HPDE6-E6E7 (cell line): ENCODE results near the gene CFAP299.
"Not testable (repeated sequence)": the region's sequence is repeated elsewhere in the genome, so short reads cannot be mapped to it uniquely, and the experiment has no call there.

Experiments
- DNase-seq: peaks from one replicate; pipeline ENCODE4 v3.0.0; 2011; ENCODE audit warnings: missing footprints; ENCODE audit errors: extremely low spot score

Gene CFAP299

DNA sequence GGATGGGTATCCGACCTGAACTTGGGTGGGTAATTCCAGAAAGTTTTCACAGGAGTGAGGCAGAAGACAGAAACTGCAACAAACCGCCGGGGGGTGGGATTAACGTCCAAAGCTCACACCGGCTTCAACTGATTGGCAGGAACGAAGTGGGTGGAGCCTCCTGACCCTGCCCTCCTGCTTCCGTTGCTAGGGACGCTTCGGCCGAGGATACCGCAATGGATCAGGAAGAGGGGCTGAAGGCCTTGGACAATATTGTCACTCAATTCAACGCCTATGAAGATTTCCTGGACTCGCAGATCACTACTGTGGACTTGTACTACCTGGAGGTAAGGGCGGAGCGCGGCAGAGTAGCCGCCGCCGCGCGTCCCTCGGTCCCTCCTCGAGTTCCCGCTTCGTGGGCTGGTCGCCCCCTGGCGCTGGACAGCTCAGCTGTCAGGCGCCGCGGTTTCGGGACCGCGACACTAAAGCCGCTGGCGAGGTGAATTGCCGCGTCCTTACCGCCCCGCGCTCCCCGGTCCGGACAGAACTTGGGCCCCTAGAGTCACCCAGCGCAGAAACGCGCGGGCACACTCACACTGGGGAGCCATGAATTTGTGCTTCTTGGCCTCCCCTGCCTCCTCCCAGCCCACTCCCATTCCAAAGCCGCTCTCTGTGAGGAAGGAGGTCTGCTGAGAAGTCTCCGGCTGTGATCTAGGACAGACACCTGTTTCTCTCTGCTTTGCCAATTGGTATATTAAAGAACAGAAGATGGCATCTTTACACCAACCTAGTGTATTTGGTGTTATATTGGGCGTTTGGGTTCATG is at the start of gene CFAP299:
TSS of gene CFAP299 (plus strand) at position 177 of the 805 bp plus-strand sequence.
- peak; percentile 89 for DNase-seq

DNA sequence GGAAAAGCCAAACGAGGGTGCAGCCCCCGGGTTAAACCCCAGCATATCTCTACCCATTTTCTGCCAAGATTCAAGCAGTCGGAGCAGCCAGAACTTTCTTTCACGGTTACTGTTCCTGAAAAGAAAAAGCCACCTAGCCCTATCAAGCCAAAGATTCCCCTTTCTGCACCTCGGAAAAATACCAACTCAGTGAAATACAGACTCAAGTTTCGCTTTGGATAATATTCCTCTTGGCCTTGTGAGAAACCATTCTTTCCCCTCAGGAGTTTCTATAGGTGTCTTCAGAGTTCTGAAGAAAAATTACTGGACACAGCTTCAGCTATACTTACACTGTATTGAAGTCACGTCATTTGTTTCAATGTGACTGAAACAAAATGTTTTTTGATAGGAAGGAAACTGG is 49.1 kb upstream of the CFAP299 start:
- DNase-seq, result no peak

DNA sequence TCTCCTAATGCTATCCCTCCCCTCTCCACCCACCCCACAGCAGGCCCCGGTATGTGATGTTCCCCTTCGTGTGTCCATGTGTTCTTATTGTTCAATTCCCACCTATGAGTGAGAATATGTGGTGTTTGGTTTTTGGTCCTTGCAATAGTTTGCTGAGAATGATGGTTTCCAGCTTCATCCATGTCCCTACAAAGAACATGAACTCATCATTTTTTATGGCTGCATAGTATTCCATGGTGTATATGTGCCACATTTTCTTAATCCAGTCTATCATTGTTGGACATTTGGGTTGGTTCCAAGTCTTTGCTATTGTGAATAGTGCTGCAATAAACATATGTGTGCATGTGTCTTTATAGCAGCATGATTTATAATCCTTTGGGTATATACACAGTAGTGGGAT is 44.9 kb upstream of the CFAP299 start:
- not testable (repeated sequence) for DNase-seq

DNA sequence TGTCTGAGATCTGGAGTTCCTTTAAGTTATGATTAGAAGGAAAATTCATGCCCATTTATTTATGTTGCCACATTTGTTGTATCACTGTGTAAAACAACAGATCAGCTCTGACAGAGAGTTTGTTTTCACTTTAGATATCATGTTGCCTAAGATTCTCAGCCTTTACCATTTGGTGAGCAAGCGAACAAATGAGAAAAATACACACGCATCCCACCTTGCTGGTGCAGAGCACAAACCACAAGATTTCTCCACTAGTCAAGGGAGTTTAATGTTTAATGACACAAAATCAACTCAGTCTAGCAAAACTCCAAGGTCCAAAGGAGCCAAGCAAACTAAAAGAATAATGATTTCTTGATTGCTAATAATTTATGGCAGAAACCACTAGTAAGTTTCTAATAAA is 41.3 kb upstream of the CFAP299 start:
- DNase-seq, result no peak

DNA sequence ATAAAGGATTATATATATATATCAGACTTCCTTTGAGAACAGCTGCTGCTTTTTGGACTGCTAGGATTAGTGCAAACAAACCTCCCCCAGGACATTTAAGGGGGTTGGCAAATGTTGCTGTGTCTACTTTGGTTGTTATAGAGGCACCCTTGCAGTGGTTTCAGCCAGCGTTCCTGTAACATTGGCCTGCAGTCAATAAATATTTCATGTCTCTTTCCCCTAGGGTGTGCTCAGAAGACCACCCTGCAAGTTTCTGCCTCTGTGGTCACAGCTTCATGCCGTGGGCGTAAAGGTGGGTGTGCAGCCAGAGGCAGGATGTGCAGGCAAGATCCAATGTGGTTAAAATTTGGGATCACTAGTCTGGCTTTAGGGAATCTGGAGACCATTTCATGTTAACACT is 40.2 kb upstream of the CFAP299 start:
- no peak for DNase-seq

DNA sequence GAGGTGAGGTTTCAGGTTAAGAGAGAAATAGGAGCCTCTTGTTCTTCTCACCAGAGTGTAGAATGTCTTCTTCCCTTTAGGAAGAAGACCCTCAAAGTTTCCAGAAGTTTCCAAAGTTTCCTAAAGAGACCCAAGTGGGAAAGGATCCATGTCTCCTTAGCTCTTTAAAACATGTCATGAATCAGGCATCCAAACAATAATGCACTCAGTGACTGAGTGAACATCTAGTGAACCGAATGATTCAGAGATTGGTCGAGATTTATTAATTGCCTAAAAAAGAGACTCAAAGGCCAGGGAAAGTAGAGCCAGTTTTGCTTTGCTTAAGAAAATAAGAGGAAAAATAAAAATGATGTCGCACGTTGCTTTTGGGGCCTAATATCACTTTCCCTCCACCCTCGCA is 39.7 kb upstream of the CFAP299 start:
- DNase-seq, result no peak

DNA sequence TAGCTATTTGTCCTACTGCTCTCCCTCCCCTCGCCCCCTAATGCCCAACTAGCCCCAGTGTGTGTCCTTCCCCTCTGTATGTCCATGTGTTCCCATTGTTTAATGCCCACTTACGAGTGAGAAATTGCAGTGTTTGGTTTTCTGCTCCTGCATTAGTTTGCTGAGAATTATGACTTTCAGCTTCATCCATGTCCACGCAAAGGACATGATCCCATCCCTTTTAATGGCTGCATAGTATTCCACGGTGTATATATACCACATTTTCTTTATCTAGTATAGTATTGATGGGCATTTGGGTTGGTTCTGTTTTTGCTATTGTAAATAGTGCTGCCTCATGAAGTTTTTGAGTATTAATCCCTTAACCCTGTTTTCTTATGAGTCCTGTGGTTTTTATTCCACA is 33.6 kb upstream of the CFAP299 start:
- DNase-seq, result no peak

DNA sequence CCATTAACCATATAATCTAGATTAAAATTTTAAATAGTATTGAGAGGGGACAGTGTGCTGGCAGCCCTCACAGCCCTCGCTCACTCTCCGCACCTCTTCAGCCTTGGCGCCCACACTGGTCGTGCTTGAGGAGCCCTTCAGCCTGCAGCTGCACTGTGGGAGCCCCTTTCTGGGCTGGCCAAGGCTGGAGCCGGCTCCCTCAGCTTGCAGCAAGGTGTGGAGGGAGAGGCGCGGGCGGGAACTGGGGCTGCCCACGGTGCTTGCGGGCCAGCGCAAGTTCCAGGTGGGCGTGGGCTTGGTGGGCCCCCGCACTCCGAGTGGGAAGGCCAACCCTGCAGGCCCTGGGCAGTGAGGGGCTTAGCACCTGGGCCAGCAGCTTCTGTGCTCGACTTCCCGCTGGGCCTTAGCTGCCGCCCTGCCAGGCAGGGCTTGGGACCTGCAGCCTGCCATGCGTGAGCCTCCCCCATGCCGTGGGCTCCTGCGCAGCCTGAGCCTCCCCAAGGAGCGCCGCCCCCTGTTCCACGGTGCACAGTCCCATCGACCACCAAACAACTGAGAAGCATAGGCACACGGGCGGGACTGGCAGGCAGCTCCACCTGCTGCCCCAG is 32.8 kb upstream of the CFAP299 start:
- no peak for DNase-seq

DNA sequence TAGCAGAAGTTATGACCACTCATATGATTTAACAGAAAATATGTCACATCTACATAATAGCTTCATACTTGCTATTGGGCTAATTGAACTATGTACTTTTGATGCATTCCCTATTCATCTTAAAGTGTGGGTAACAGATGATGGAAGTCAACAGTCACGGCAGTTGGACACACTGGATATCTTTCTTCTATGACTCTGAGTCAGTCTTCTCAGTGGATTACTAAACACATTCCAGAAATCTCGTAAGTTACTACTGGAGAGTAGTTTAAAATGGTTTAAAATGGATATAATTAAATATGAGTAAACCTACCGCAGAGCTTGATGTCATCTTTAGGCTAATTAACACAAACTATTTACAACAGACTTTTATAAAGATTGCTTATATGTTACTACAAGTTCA is 30.1 kb upstream of the CFAP299 start:
- no peak for DNase-seq

DNA sequence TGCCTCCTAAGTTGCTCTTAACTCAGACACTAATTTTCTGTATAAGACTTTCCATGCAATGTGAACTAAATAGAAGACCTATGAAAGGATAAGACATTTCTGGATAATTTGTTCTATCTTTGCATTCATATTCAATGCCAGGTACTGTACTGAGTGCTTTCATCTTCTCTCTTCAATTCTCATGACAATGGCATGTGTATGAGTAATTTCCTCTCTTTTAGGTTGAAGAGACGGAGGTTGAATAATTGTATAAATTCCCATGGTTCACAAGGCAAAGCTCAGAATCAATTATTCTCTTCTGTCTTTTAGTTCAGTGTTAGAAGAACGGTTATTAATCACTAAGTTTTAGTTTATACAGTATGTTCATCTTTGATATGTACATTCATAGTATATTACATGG is 29.3 kb upstream of the CFAP299 start:
- no peak for DNase-seq

DNA sequence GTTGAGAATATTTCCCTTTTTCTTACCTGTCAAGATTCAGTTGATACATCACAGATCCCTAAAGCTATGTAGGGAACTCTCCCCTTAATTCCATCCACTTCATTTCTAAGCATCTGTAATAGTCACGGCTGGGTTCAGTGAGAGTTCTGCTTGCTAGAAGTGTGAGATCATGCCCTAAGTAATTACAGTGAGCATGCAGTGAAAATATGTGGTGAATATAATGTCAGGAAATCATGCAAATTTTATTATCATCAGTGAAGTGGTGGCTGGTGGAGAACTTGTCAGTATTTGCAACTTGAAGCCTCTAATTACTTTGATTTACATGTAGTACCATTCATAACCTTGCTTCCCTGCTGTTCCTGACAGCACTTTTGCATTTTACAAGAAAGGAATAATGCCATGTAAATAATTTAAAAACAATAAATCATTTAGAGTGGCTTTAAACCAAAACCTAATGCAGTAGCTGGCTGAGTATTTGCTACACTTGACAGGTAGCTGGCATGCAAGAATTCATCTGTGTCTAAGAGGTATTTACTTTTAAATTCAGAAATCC is 28.3 kb upstream of the CFAP299 start:
- DNase-seq, result no peak

DNA sequence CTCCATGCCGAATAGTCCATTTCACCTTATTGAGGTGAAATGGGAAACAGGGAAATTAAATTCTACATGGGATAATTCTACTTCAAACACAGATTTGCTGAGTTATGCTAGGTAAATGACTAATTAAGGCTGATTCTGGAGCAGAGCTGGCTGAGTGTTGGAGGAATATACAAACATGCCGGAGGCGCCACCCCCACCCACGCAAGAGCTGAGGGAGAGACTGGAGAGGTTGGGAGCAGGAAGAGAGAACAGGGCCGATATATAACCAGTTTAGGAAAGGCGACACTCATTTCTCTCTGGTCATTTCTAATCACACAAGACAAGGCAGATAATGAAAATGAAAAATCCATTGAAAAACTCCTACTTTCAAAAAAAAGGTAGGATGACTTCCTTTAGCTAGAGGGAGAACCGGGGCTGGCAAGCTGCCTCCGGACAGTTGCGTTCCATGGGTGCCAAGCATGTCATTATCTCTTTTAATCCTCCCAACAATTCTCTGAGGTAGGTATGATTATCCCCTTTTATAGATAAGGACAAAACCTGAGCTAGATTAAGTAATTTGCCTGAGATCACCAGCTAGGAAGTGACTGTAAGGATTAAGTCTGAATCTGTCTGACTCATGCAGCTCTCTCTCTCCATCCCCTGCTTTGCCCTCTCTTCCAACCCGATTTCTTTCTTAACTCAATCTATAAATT is 27.6 kb upstream of the CFAP299 start:
- peak; percentile 39 for DNase-seq

DNA sequence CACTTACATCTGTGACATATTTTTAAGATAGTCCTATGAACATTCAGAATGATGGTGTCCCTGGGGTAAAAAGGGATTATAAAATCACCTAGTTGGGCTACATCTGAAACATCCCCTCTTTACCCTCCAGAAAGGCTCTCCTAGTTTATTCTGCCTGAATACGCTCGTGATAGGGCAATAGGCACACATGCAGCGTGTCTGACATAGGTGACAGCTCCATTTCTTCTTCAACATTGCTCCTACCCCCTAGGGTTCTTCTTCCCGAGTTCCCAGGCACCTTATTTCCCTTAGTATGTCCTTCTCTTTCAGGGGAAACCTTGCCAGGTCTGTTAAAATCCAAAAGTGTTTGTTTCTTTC is 27.1 kb upstream of the CFAP299 start:
- DNase-seq, result no peak

DNA sequence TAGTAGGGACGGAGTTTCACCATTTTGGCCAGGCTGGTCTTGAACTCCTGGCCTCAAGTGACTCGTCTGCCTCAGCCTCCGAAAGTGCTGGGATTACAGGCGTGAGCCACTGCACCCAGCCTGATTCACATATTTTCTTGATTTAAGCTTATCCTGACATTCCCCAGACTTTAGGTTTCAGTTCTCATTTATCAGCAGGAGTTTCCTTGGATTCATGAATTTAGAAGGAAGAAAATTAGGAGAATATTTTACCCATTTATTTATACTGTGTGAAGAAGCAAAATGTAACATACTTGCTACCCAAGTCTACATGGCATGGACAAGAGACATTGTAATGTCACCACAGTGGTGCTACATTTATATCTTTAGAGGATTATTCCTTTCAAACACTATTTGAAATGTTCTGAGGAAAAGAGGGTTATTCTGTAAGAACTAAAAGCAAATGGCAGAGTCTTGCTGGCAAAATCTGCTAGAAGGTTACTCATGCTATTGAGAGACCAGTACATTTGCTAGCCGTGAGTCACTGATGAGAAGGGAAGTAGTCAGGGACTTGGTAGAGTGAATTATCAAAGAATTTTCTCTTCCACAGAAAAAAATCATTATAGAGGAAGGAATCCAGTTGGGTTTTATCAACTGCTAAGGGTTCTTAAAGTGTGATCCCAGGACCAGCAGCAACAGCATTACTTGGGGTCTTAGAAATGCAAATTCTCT is 26.1 kb upstream of the CFAP299 start:
- DNase-seq, result peak; percentile 64

DNA sequence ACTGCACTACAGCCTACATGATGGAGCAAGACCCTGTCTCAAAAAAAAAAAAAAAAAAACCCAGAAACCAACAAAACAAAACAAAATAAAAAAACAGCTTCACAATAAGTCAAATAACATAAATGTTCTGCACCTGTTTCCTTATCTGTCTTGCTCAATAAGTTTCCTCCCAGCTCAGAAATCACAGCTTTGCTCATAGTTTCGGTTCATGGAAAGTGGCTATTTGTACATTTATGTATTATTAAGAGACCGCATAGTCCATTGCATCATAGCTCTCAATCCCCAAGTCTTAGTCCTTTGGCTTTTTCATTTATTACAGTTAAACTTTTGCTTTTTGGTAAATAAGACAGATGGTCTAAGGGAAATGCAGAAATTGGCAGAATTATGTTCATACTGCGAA is 24.4 kb upstream of the CFAP299 start:
- DNase-seq, result no peak

DNA sequence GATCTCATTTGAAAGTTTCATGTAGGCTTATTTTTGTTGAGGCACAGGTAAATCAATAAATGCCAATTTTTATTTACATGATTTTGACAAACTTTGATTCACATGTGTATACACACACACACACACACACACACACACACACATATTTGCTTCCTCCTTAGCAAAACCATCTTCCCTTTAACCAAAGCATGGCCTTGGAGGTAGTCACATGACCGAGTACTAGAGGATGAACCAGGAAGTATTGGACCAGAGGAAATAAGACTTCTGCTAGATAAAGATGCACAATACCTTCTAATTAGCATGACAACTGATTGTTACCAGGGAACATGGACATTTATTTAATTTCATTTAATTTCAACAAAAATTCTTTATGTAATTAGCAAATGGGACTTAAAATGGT is 23.4 kb upstream of the CFAP299 start:
- DNase-seq, result no peak

DNA sequence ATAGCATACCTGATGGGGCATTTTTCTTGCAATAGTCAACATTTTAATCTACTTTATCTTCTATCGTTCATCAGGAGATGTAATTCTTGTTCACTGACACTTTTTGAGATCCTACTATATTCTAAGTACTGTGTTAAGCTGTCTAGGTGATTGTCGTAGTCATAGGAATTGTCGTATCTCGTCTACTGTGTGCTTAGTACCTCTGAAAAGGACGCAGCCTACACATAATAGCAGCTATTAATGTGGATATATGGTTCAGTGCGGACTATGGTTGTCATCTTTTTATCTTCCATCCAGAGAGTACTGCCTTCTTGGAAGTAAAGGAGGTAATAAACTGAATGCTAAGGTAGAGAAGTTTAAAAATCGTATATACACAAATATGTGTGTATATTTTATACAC is 21.9 kb upstream of the CFAP299 start:
- no peak for DNase-seq

DNA sequence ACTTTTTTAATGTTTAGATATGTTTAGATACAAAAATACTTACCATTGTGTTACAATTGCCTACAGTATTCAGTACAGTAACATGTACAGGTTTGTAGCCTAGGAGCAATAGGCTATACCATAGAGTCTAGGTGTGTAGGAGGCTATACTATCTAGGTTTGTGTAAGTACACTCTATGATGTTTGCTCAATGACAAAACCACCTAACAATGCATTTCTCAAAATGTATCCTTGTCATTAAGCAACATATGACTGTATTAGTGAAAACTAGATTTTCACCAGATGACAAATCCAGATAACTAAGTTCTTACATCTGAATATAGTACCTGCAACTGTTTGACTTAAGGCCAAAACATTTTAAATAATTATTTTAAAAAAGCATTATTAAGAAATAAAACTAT is 19.7 kb upstream of the CFAP299 start:
- DNase-seq, result not testable (repeated sequence)

DNA sequence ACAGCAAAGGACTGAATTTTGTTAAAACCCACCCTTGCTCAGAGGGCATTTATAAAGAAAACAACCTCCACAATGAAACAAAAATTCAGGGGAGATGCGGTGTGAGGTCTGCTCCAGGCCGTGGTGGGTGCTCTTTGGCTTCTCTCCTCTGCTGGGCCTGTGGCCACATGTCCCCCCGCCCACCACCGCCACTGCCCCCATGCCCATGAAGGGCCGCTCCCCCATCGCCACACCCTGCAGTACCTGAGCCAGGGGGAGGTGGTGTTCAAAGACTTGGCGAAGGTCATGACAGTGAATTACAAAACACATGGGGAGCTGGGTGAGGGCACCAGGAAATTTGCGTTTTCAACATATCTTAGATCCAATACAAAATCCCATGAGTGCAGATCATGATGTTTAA is 14.2 kb upstream of the CFAP299 start:
- DNase-seq, result no peak

DNA sequence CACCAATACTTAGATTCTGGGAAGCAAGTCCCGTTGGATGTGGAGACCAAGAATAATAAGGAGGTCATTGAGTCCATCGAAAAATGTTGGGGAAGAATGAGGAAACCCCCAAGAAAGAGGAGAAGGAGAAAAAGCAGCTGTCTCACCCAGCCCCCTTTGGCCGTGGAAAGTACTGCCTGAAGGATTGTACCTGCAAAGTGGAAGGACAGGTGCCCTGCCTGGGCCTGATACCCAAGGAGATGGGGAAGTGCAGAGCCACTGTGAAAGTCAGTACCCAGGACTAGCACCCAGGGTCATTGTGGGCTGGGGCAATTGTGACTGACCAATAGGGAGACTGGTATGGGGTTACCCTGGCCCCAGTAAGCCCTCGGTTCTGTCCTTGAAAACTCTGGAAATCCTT is 13.8 kb upstream of the CFAP299 start:
- DNase-seq, result no peak

DNA sequence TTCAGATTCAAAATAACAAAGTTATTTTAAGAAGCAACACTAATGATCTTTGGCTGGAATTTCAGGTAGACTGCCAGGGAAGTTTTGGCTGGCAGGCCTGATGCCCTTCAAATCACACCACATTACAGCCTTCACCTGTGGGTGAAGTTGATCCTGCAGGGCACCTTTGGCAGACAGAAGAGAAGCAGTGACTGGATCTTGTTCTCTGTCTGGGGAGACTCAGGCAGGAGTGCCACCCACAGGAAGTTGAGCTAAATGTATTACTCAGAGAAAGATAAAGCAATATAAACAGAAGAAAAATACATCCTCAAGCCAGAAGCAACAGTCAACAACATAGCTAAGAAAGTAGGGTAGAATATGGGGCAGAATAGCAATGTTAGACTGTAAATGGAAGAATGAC is 12.8 kb upstream of the CFAP299 start:
- DNase-seq, result peak; percentile 65

DNA sequence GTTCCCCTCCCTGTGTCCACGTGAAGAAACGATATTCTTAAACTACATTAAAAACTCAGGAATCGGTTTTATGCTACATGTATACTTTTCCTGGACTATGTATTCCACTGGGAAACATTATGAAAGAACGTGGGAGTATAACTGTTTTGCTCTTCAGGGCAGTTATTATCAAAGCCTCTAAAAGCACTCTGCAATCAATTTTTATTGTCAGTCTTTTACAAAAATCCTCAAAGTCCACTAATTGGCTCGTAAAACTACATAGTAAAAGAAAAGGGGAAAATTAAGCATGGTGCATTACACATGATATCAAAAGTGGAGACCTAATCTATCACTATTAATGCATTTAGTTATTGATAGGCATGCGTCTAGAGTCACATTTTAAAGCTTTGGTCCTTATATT is 11.4 kb upstream of the CFAP299 start:
- no peak for DNase-seq
